ENCODE data around the gene SPDYE9. TPM values are rescaled to one million over a fixed set of nuclear protein-coding genes. Genes with fewer than 3 reads are reported as not detected.
"Not testable (repeated sequence)": the region's sequence is repeated elsewhere in the genome, so short reads cannot be mapped to it uniquely, and the experiment has no call there.

The SPDYE9 gene, protein sequence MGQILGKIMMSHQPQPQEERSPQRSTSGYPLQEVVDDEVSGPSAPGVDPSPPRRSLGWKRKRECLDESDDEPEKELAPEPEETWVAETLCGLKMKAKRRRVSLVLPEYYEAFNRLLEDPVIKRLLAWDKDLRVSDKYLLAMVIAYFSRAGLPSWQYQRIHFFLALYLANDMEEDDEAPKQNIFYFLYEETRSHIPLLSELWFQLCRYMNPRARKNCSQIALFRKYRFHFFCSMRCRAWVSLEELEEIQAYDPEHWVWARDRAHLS
- total RNA-seq (not detected), polyA plus RNA-seq (not detected)

DNA sequence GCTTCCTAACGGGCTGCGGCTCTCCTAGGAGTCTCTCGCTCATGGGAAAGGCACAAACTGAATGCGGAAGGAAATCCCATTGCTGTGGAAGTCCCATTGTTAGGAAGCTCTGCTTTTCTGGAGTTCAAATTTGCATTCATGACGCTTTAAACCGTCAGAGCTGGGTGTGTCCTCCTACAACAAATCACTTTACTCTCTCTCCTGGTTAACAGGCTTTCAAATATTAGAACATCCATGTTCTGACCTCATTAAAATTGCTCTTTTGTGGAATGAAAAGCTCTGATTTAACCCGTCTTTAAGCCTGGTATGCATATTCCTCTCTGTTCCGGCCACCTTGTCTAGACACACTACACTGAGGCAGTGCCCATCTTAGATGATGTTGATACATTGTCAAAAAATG lies at the start of gene SPDYE9:
Gene SPDYE9, minus strand, starts transcription at position 101 of the 400 bp plus-strand sequence. CDS start 1,800 bp downstream, outside the sequence.
- intact Hi-C loops (cut with DNase I); FAIRE-seq; ATAC-seq; H3K36me3 ChIP-seq; H3K4me1 ChIP-seq; DNase-seq; H3K9me3 ChIP-seq; H3K27ac ChIP-seq; H3K4me3 ChIP-seq; H3K27me3 ChIP-seq: not testable (repeated sequence)
- no CpG with 5 or more reads among the region's 8 CpGs for WGBS, 2 donors

DNA sequence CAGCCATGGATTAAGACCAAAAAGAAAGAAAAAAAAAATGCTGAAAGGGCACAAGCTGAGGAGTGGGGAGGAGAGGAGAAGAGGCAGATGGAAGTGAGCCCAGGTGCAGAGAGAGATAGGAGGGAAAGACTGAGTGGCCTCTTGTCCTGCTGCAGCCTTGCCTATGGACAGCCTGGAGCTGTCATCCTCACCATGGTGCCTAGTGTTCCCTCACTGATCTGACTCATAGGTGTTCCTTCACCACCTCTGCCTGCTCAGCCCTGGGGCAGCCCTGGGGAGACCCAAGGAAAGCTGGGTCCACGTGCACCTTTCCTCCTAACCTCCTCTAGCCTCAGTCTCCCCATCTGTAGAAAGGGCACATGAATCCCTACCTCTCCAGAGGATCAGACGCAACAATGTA lies 49.0 kb upstream of the SPDYE9 start:
- DNase-seq; H3K9me3 ChIP-seq; H3K4me3 ChIP-seq; H3K4me1 ChIP-seq; H3K36me3 ChIP-seq; H3K27ac ChIP-seq; FAIRE-seq; ATAC-seq; H3K27me3 ChIP-seq; intact Hi-C loops (cut with DNase I): not testable (repeated sequence)
- WGBS, 2 donors, result no CpG with 5 or more reads among the region's 2 CpGs

DNA sequence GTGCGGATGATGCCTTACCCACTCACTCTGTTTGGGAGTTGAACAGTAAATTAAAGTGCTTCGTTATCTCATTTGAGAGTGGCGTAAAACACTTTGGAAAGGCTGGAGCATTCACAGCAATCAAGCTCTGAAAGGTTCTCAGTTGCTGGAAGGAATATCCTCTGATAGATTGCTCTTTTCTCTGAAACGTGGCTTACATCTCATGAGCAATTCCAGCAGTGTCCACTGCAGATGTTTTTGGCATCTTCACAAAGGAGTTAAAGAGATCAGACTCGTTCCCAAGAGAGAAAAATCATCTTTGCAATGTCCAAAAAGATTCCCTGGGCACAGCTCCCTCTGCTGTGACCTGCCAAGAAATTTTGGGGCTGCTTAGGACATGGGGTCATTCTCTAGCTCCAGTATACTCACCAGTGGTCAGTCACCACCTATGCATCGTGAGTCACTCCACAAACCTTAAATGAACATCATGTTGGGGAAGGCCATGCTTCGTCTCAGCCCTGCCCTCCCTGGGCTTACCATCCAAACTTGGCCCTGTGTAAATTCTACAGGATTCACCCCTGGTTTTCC lies 46.9 kb upstream of the SPDYE9 start:
- ATAC-seq, result peak in 3 of 4 donors; percentile 25 to 30 (median 28)
- H3K27me3 ChIP-seq; H3K9me3 ChIP-seq; DNase-seq; H3K4me1 ChIP-seq; intact Hi-C loops (cut with DNase I); H3K27ac ChIP-seq; H3K36me3 ChIP-seq; FAIRE-seq; H3K4me3 ChIP-seq: not testable (repeated sequence)
- 89 to 91% methylated on average over 2 to 3 of the region's 7 CpGs for WGBS, 2 donors

DNA sequence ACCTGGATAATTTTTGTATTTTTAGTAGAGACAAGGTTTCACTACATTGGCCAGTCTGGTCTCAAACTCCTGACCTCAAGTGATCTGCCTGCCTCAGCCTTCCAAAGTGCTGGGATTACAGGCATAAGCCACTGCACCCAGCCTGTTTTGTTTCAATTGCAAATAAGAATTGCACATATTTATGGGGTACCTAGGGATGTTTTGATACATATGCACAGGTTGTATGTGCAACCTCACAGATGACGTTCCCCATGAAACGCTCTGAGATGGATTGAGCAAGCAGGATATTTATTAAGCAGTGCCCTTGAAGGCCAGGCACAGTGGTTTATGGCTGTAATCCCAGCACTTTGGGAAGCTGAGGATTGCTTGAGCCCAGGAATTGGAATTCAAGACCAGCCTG lies 44.8 kb upstream of the SPDYE9 start:
- H3K27me3 ChIP-seq; ATAC-seq; H3K27ac ChIP-seq; DNase-seq; H3K4me1 ChIP-seq; H3K9me3 ChIP-seq; H3K36me3 ChIP-seq; intact Hi-C loops (cut with DNase I); FAIRE-seq; H3K4me3 ChIP-seq: not testable (repeated sequence)
- WGBS, 2 donors, result no CpG with 5 or more reads among the region's 2 CpGs

DNA sequence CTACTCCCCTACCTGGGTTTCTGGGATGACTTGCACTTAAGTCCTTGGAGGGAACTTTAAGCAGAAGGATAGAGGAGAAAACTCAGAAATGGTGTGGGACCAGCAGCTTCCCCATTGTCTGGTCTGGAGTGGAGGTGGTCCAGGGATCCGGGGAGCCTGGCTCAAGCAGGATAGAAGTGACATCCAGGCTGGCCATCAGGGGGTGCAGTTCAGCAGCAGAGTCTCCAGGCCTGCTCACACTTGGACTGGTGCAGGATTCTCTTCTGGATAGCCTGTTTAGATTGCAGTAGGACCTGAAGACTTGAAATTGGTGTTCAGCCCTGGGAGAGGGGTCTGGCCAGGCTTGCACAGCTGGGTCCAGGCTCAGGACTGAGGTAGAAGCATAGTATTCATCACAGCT lies 38.3 kb upstream of the SPDYE9 start:
- FAIRE-seq, result not testable (repeated sequence)
- WGBS, 2 donors, result no CpG with 5 or more reads among the region's 1 CpG
- ATAC-seq, result peak in 3 of 4 donors; percentile 66 to 83 (median 70)

DNA sequence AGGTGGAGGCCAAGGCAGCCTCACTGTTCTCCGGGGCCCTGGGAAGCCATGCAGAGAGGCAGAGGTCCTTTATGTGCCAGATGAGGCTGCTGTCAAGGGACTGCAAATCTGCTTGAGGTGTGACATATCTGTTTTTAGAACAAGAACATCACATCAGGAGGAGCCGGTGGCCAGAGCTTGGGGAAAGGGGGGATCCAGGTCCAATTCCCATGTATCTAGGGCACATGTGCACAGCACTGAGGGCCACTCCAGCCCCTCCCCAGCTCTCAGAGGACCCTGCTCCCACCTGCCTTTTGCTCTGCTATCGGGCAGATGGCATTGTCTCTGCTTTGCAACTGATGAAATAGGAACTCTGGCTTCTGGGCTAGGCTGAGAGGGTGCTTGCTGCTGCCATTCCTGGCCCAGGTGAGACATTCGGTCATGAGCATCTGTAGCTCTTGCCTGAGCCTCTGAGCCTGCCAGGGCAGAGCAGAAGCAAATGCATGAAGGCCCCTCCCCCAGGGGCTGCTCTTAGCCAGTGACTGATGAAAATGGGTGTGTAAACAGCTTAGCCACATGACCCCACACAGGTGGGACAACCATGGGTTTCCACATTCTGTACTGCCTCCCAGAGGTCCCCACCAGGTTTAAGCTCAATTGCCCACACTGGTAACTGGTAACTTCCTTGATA lies 37.1 kb upstream of the SPDYE9 start:
- peak in 1 of 4 donors; percentile 14 for ATAC-seq
- DNase-seq; FAIRE-seq; H3K4me3 ChIP-seq; H3K9me3 ChIP-seq; intact Hi-C loops (cut with DNase I); H3K36me3 ChIP-seq; H3K27ac ChIP-seq; H3K4me1 ChIP-seq; H3K27me3 ChIP-seq: not testable (repeated sequence)
- WGBS, 2 donors, result 87 to 98% methylated on average over 2 of the region's 4 CpGs

More for the DNA sequence above, 38.3 kb upstream of the SPDYE9 start:
- H3K27me3 ChIP-seq; intact Hi-C loops (cut with DNase I); H3K4me1 ChIP-seq; H3K36me3 ChIP-seq; H3K4me3 ChIP-seq; DNase-seq; H3K9me3 ChIP-seq; H3K27ac ChIP-seq: not testable (repeated sequence)

DNA sequence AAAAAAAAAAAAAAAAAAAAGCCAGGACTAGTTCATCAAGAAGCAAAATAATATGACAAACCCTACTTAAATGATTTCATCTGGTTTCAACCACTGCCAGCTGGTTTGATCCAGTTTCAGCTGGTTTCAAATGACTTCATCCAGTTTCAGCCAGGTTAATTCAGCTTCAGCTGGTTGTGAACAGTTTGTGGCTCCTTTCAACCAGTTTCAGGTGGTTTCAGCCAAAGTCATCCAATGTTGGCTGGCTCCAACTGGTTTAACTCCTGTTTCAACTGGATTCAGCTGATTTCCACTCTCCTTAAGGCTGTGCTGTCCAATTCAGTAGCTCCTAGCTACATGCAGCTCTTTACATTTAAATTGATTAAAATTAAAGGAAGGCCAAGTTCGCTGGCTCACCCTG lies 32.3 kb upstream of the SPDYE9 start:
- H3K4me3 ChIP-seq; H3K4me1 ChIP-seq; H3K27me3 ChIP-seq; H3K9me3 ChIP-seq; DNase-seq; H3K27ac ChIP-seq; ATAC-seq; H3K36me3 ChIP-seq; intact Hi-C loops (cut with DNase I); FAIRE-seq: not testable (repeated sequence)
- WGBS, 2 donors, result no CpG with 5 or more reads among the region's 1 CpG

DNA sequence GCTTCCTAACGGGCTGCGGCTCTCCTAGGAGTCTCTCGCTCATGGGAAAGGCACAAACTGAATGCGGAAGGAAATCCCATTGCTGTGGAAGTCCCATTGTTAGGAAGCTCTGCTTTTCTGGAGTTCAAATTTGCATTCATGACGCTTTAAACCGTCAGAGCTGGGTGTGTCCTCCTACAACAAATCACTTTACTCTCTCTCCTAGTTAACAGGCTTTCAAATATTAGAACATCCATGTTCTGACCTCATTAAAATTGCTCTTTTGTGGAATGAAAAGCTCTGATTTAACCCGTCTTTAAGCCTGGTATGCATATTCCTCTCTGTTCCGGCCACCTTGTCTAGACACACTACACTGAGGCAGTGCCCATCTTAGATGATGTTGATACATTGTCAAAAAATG lies 28.0 kb downstream of the SPDYE9 start, which contains the start of gene SPDYE11:
Gene SPDYE11, minus strand, starts transcription at position 101 of the 400 bp plus-strand sequence. CDS start 1,800 bp downstream, outside the sequence.
- no CpG with 5 or more reads among the region's 8 CpGs for WGBS, 2 donors
- intact Hi-C loops (cut with DNase I); DNase-seq; H3K9me3 ChIP-seq; FAIRE-seq; H3K36me3 ChIP-seq; H3K27ac ChIP-seq; H3K4me1 ChIP-seq; ATAC-seq; H3K4me3 ChIP-seq; H3K27me3 ChIP-seq: not testable (repeated sequence)

DNA sequence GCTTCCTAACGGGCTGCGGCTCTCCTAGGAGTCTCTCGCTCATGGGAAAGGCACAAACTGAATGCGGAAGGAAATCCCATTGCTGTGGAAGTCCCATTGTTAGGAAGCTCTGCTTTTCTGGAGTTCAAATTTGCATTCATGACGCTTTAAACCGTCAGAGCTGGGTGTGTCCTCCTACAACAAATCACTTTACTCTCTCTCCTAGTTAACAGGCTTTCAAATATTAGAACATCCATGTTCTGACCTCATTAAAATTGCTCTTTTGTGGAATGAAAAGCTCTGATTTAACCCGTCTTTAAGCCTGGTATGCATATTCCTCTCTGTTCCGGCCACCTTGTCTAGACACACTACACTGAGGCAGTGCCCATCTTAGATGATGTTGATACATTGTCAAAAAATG lies 56.2 kb downstream of the SPDYE9 start, which contains the start of gene SPDYE8:
Gene SPDYE8, minus strand, starts transcription at position 101 of the 400 bp plus-strand sequence. CDS start 1,800 bp downstream, outside the sequence.
- intact Hi-C loops (cut with DNase I); H3K4me1 ChIP-seq; DNase-seq; H3K36me3 ChIP-seq; H3K4me3 ChIP-seq; ATAC-seq; H3K27ac ChIP-seq; H3K9me3 ChIP-seq; H3K27me3 ChIP-seq; FAIRE-seq: not testable (repeated sequence)
- WGBS, 2 donors, result no CpG with 5 or more reads among the region's 8 CpGs

Other genes with a start within 250 kb of the SPDYE9 start
- gene POM121, start 160.9 kb downstream of the SPDYE9 start, total RNA-seq, result 10 to 100 TPM; 11.9 to 19.0 (median 17.1) TPM
- 10 to 100 TPM; 14.8 to 16.0 TPM for gene POM121, start 160.9 kb downstream of the SPDYE9 start, polyA plus RNA-seq
- gene TRIM74, start 116.6 kb downstream of the SPDYE9 start, total RNA-seq, result 1 to 10 TPM in 3 of 6 donors, under 1 TPM in 3; 0.15 to 1.4 (median 0.99) TPM
- gene TRIM74, start 116.6 kb downstream of the SPDYE9 start, polyA plus RNA-seq, result 1 to 10 TPM; 1.7 to 1.9 TPM
- not detected for gene SPDYE8, start 56.3 kb downstream of the SPDYE9 start, total RNA-seq
- not detected for gene SPDYE8, start 56.3 kb downstream of the SPDYE9 start, polyA plus RNA-seq
- not detected for gene SPDYE11, start 28.1 kb downstream of the SPDYE9 start, total RNA-seq
- gene SPDYE11, start 28.1 kb downstream of the SPDYE9 start, polyA plus RNA-seq, result not detected
- 10 to 100 TPM; 11.4 to 19.1 (median 15.9) TPM for gene NSUN5, start 222.8 kb upstream of the SPDYE9 start, total RNA-seq
- 10 to 100 TPM; 28.3 to 35.3 TPM for gene NSUN5, start 222.8 kb upstream of the SPDYE9 start, polyA plus RNA-seq
- 10 to 100 TPM in 4 of 6 donors, 1 to 10 TPM in 2; 5.5 to 35.9 (median 11.5) TPM for gene TRIM50, start 242.0 kb upstream of the SPDYE9 start, total RNA-seq
- gene TRIM50, start 242.0 kb upstream of the SPDYE9 start, polyA plus RNA-seq, result 10 to 100 TPM; 21.5 to 31.7 TPM
- gene FKBP6, start 242.1 kb upstream of the SPDYE9 start, total RNA-seq, result not detected
- under 1 TPM; 0.05 to 0.38 TPM for gene FKBP6, start 242.1 kb upstream of the SPDYE9 start, polyA plus RNA-seq

Data from pancreas (tissue), 10 donors.